Stimulated activated CD8-positive, alpha-beta memory T cell treated with anti-CD3 and anti-CD28 coated beads, Interleukin-7, amount 100 ng/mL, for 4 hours (primary cell): Measurements from ENCODE around the gene REG3A.

Experiments
- DNase-seq, 2 donors: peaks; one replicate each; pipeline ENCODE4 v3.0.0-alpha.2; 2020; ENCODE audit warnings: low read depth in 2 of 2

REG3A gene

GRCh38 chr2:79159653-79160052 is at the start of gene REG3A:
Gene REG3A (minus strand): TSS chr2:79159753. CDS start chr2:79159405, 348 bp downstream.
- no peak for DNase-seq

- no peak for DNase-seq
Observed at GRCh38 chr2:79200762-79201161, 41.2 kb upstream of the REG3A start.

GRCh38 chr2:79191816-79192215 is 32.3 kb upstream of the REG3A start:
- DNase-seq: no peak

- no peak for DNase-seq
Observed at GRCh38 chr2:79191081-79191480, 31.5 kb upstream of the REG3A start.

GRCh38 chr2:79189465-79189864 is 29.9 kb upstream of the REG3A start:
- DNase-seq: no peak

- DNase-seq: no peak
Observed at GRCh38 chr2:79181617-79182016, 22.1 kb upstream of the REG3A start.

GRCh38 chr2:79180092-79180491 is 20.5 kb upstream of the REG3A start:
- no peak for DNase-seq

GRCh38 chr2:79179036-79179435 is 19.5 kb upstream of the REG3A start:
- DNase-seq: no peak

GRCh38 chr2:79178076-79178674 is 18.6 kb upstream of the REG3A start:
- no peak for DNase-seq

- DNase-seq: no peak
Observed at GRCh38 chr2:79171348-79171958, 11.9 kb upstream of the REG3A start.

- DNase-seq: no peak
Observed at GRCh38 chr2:79162801-79163200, 3.2 kb upstream of the REG3A start.

- no peak for DNase-seq
Observed at GRCh38 chr2:79162132-79162531, 2.6 kb upstream of the REG3A start.

- no peak for DNase-seq
Observed at GRCh38 chr2:79159030-79159429, 523 bp downstream of the REG3A start.

GRCh38 chr2:79155826-79156476 is 3.6 kb downstream of the REG3A start:
- DNase-seq: no peak

- DNase-seq: no peak
Observed at GRCh38 chr2:79139423-79139822, 20.1 kb downstream of the REG3A start.

GRCh38 chr2:79138385-79138784 is 21.2 kb downstream of the REG3A start:
- DNase-seq: no peak

GRCh38 chr2:79131687-79132086 is 27.9 kb downstream of the REG3A start:
- no peak for DNase-seq

- DNase-seq: no peak
Observed at GRCh38 chr2:79129804-79130203, 29.7 kb downstream of the REG3A start.

GRCh38 chr2:79129260-79129659 is 30.3 kb downstream of the REG3A start:
- DNase-seq: no peak

GRCh38 chr2:79128406-79128805 is 31.1 kb downstream of the REG3A start:
- no peak for DNase-seq

GRCh38 chr2:79125721-79125985 is 33.9 kb downstream of the REG3A start:
- no peak for DNase-seq

- no peak for DNase-seq
Observed at GRCh38 chr2:79124907-79125720, 34.4 kb downstream of the REG3A start.

- DNase-seq: no peak
Observed at GRCh38 chr2:79122676-79123075, 36.9 kb downstream of the REG3A start.
